Gastroesophageal sphincter (tissue), 3 donors: ENCODE measurements around the gene UPF2.

ENCODE experiments used
- POLR2A ChIP-seq, 2 donors: fragments of 450-650 bp; IDR thresholded peaks; one replicate each; pipeline ENCODE4 v1.6.1; 2017; ENCODE audit warnings: antibody characterized with exemption in 2 of 2, mild to moderate bottlenecking in 2 of 2, moderate library complexity in 1 of 2
- TF ChIP-seq, protein P1 (sequence below), 4 experiments: fragments of 200-600 bp in 2 of 4; fragments of 450-650 bp in 2 of 4; sonication (generic) in 1 of 4; IDR thresholded peaks; one replicate each; pipeline ENCODE4 v1.5.1; 2017 to 2019; ENCODE audit warnings: antibody characterized with exemption in 4 of 4, mild to moderate bottlenecking in 2 of 4, moderate library complexity in 2 of 4

GRCh38 chr10:12031404-12031803 lies 11.2 kb downstream of the UPF2 start:
- TF ChIP-seq, protein P1, sequence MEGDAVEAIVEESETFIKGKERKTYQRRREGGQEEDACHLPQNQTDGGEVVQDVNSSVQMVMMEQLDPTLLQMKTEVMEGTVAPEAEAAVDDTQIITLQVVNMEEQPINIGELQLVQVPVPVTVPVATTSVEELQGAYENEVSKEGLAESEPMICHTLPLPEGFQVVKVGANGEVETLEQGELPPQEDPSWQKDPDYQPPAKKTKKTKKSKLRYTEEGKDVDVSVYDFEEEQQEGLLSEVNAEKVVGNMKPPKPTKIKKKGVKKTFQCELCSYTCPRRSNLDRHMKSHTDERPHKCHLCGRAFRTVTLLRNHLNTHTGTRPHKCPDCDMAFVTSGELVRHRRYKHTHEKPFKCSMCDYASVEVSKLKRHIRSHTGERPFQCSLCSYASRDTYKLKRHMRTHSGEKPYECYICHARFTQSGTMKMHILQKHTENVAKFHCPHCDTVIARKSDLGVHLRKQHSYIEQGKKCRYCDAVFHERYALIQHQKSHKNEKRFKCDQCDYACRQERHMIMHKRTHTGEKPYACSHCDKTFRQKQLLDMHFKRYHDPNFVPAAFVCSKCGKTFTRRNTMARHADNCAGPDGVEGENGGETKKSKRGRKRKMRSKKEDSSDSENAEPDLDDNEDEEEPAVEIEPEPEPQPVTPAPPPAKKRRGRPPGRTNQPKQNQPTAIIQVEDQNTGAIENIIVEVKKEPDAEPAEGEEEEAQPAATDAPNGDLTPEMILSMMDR (IDR thresholded peaks at IDR 0.05) = no peak
- TF ChIP-seq POLR2A (IDR thresholded peaks at IDR 0.05) = no peak
